NOMO-1 (cell line): Measurements from ENCODE around the gene GPNMB.
"Not testable (repeated sequence)": the region's sequence is repeated elsewhere in the genome, so short reads cannot be mapped to it uniquely, and the experiment has no call there.

Experiments
- DNase-seq, 2 experiments: peaks; one replicate each; lab custom pipeline; 2025; ENCODE audit not compliant: unreplicated experiment in 2 of 2; lab: John Stamatoyannopoulos, UW

GPNMB gene

GRCh38 chr7:23246555-23246954 lies at the start of gene GPNMB:
TSS of gene GPNMB (plus strand) at chr7:23246775. CDS start at chr7:23246858, 83 bp downstream.
- no peak for DNase-seq

- DNase-seq = not testable (repeated sequence)
These were observed 48.8 kb upstream of the GPNMB start for GRCh38 chr7:23197745-23198144.

GRCh38 chr7:23200331-23200730 lies 46.2 kb upstream of the GPNMB start:
- no peak for DNase-seq

- DNase-seq = no peak
These were observed 42.3 kb upstream of the GPNMB start for GRCh38 chr7:23204241-23204640.

GRCh38 chr7:23205577-23205908 lies 41.0 kb upstream of the GPNMB start:
- DNase-seq = no peak

- DNase-seq = no peak
These were observed 40.4 kb upstream of the GPNMB start for GRCh38 chr7:23205909-23206767.

GRCh38 chr7:23207021-23207420 lies 39.6 kb upstream of the GPNMB start:
- DNase-seq = peak; percentile 29 to 51

GRCh38 chr7:23207884-23208283 lies 38.7 kb upstream of the GPNMB start:
- DNase-seq = peak in 1 of 2 experiments; percentile 47

GRCh38 chr7:23208316-23208715 lies 38.3 kb upstream of the GPNMB start:
- peak in 1 of 2 experiments; percentile 29 for DNase-seq

GRCh38 chr7:23210506-23210905 lies 36.1 kb upstream of the GPNMB start:
- peak; percentile 33 to 40 for DNase-seq

GRCh38 chr7:23211589-23211988 lies 35.0 kb upstream of the GPNMB start:
- no peak for DNase-seq

- DNase-seq = no peak
These were observed 34.2 kb upstream of the GPNMB start for GRCh38 chr7:23212395-23212794.

GRCh38 chr7:23212841-23213240 lies 33.7 kb upstream of the GPNMB start:
- DNase-seq = no peak

- no peak for DNase-seq
These were observed 32.8 kb upstream of the GPNMB start for GRCh38 chr7:23213755-23214154.

- no peak for DNase-seq
These were observed 32.2 kb upstream of the GPNMB start for GRCh38 chr7:23214423-23214822.

- DNase-seq = no peak
These were observed 31.6 kb upstream of the GPNMB start for GRCh38 chr7:23214938-23215337.

- DNase-seq = peak; percentile 42 to 65
These were observed 30.6 kb upstream of the GPNMB start for GRCh38 chr7:23216021-23216420.

- no peak for DNase-seq
These were observed 28.4 kb upstream of the GPNMB start for GRCh38 chr7:23218196-23218595.

GRCh38 chr7:23220690-23221305 lies 25.8 kb upstream of the GPNMB start:
- DNase-seq = no peak

- no peak for DNase-seq
These were observed 24.0 kb upstream of the GPNMB start for GRCh38 chr7:23222439-23223030.

GRCh38 chr7:23224364-23224763 lies 22.2 kb upstream of the GPNMB start:
- DNase-seq = not testable (repeated sequence)
